ENCODE measurements around the gene ITGA11.

ITGA11 gene

DNA sequence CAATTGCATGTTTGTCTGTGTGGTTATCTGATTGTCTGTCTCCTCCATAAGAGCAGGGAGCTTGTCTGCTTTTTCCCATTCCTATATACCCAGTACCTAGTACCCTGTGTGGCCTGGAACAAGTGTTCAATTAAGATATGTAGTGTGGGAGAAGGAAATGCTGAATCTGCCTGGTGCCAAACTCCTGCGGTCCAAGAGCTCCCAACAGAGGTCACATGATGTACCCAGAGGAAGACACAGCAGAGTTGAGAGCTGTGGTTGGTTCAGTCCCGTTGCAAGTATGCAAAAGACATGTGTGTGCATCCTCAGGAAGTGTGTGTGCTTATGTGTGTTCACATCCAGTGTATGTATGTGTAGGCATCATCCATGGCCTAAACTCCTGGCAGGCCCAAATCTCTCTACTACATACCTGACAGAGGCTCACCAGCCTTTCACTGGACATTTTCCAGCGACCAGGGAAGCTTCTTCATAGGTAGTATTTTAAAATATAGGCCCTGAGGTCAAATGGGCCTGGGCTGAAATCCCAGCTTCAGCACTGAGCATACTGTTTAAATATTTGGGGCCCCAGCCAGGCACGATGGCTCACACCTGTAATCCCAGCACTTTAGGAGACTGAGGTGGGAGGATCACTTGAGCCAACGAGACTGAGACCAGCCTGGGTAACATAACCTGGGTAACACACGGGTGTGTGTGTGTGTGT lies 34.0 kb upstream of the ITGA11 start:
- Mint-ChIP-seq H3K36me3 (no peaks in the 10 kb centered on the region), H3K4me1 (no peaks in the 10 kb centered on the region), H3K27me3 (peaks cover 8 to 16% of the 10 kb centered on the region in 2 donors), H3K9me3 (no peaks in the 10 kb centered on the region), H3K4me3 (no peak overlapping the region), H3K27ac (no peak overlapping the region)
- DNase-seq (no peak), ATAC-seq (replicated peaks) (no peak)

DNA sequence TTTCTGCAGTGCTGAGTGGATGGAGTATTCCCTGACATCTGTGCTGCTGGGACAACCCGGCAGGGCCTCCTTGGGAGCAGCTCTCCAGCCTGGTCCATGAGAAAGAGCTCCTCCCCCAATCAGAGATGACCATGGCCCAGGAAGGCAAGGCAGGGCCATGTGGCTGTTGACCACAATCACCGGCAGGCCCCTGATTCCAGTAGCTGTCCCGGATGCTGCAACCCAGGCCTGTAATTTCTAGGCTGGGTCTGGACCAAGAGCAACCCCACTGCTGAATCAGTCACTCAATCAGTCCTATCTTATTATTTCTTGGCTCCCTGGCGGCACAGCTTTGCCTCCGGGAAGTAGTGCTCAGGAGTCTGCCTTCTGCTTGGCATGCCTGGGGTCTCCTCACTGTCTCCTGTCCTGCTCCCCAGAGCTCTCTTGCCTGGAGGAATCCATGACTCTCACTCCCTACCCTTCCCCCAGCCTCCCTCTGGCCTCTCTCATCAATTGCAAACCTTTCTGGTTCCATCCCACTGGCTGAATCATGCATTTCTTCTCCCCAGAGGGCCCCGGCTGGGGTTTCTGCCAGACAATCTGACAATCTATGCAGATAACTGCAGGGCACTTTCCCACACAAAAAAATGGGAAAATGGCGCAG lies 32.6 kb upstream of the ITGA11 start:
- DNase-seq: no peak
- H3K4me1 Mint-ChIP-seq: no peaks in the 10 kb centered on the region
- no peak for ATAC-seq (replicated peaks)
- H3K36me3 Mint-ChIP-seq: no peaks in the 10 kb centered on the region
- H3K4me3 Mint-ChIP-seq: no peak overlapping the region
- peaks cover 7 to 9% of the 10 kb centered on the region in 2 donors for H3K9me3 Mint-ChIP-seq
- no peak overlapping the region for H3K27ac Mint-ChIP-seq
- peaks cover 18 to 21% of the 10 kb centered on the region in 2 donors for H3K27me3 Mint-ChIP-seq

DNA sequence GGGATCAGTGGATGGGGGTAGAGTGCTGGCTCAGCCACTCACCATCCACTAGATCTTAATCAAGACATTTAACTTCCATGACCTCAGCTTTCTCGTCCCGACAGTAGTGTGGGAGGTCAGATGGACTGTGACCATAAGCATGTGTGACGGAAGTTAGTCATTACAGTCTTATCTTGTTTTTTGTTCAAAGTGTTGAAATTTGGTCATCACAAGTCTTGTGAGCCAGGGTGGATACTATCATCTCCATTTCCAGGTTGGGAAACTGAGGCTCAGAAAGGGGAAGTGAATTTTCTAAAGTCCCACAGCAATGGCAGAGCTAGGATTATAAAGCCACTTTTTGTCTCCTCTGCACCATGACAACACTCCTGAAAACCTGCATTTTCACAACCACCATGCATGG lies 32.0 kb upstream of the ITGA11 start:
- Mint-ChIP-seq H3K36me3 (no peaks in the 10 kb centered on the region), H3K9me3 (peaks cover 9% of the 10 kb centered on the region in 2 donors), H3K27me3 (peaks cover 18 to 21% of the 10 kb centered on the region in 2 donors), H3K4me1 (no peaks in the 10 kb centered on the region), H3K27ac (no peak overlapping the region), H3K4me3 (no peak overlapping the region)
- ATAC-seq (replicated peaks): no peak
- no peak for DNase-seq

DNA sequence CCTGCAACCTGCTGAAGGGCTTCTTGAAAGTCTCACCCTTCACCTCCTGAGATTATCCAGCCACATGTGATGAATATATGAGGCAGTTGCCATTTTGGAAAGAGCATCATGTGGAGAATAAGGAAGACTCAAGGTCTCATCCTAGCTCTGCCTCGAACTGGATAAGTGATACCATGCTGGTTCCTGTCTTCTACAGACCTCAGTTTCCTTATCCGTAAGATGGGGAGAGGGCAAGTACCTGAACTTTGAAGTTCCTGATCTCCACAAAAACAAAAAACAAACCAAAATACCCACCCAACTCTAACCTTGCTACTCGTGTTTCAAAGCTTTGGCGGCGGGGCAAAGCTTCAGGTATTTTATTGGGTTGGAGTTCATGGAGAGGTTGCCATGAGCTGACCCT lies 31.5 kb upstream of the ITGA11 start:
- ATAC-seq (replicated peaks) (no peak), DNase-seq (no peak)
- H3K4me3 Mint-ChIP-seq: no peak overlapping the region
- no peaks in the 10 kb centered on the region for H3K4me1 Mint-ChIP-seq
- H3K36me3 Mint-ChIP-seq: no peaks in the 10 kb centered on the region
- peaks cover 9% of the 10 kb centered on the region in 2 donors for H3K9me3 Mint-ChIP-seq
- peaks cover 18 to 21% of the 10 kb centered on the region in 2 donors for H3K27me3 Mint-ChIP-seq
- H3K27ac Mint-ChIP-seq: no peak overlapping the region

DNA sequence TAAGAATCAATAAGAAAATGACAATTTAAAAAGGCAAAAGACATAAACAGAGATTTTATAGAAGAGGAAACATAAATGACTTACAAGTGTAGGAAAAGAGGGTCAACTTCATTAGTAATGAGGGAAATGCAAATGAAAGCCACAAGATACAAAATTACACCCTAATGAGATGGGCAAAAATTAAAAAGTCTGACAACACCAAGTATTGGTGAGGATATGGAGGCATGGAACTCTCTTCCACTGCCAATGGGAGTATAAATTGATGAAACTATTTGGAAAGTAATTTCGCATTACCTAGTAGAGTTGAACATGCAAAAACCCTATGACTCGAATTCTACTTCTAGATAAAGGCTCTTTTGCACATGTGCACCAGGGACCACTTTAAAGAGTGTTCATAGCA lies 28.2 kb upstream of the ITGA11 start:
- Mint-ChIP-seq H3K4me1 (no peaks in the 10 kb centered on the region), H3K27ac (no peak overlapping the region), H3K9me3 (peaks cover 9% of the 10 kb centered on the region in 2 donors), H3K4me3 (no peak overlapping the region), H3K36me3 (no peaks in the 10 kb centered on the region), H3K27me3 (peaks cover 13 to 18% of the 10 kb centered on the region in 2 donors)
- ATAC-seq (replicated peaks) (no peak), DNase-seq (no peak)

DNA sequence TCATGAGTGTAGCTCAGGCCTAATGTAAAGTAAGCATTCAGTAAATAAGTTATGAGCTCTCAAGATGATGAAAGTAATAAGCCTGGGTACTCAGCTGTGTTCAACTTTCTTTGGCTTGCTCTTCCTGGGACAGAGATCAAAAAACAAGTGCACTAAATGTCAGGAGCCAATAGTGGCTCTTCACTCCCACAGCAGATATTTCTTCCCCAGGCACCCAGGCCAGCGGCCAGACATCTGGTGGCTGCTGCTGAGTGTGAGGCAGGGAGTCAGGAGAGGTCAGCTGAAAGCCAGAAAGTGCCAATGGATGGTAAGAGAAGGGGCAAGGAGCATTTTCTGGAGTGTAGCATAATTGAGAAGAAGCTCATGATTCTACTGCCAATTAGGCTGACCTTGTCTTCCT lies 18.2 kb upstream of the ITGA11 start:
- Mint-ChIP-seq H3K27ac (no peak overlapping the region), H3K36me3 (no peaks in the 10 kb centered on the region), H3K27me3 (peaks cover 36 to 61% of the 10 kb centered on the region in 2 donors), H3K9me3 (peaks cover 0 to 1% of the 10 kb centered on the region in 2 donors), H3K4me3 (no peak overlapping the region), H3K4me1 (no peaks in the 10 kb centered on the region)
- DNase-seq: no peak
- ATAC-seq (replicated peaks): no peak

DNA sequence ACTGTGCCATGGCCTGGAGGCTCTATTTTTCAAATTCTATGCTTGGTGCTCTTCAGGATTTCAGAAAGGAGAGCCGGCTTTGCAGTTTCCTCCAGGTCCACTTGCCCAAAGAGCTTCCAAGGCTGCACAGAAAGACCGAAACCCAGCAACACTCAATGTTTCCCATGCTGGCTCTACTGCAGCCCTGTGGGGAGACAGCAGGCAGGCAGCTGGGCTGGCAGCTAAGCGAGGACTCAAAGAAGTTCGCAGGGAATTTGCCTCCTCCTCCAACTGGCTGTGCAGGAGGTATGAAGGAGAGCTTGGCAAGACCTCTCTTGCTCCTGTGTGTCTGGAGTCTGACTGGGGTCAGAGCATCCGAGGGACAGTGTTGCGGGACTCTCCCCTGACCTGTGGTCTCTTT lies 17.4 kb upstream of the ITGA11 start:
- Mint-ChIP-seq H3K36me3 (no peaks in the 10 kb centered on the region), H3K27me3 (peaks cover 39 to 66% of the 10 kb centered on the region in 2 donors), H3K27ac (no peak overlapping the region), H3K9me3 (peaks cover 0 to 1% of the 10 kb centered on the region in 2 donors), H3K4me3 (no peak overlapping the region), H3K4me1 (no peaks in the 10 kb centered on the region)
- no peak for ATAC-seq (replicated peaks)
- no peak for DNase-seq

DNA sequence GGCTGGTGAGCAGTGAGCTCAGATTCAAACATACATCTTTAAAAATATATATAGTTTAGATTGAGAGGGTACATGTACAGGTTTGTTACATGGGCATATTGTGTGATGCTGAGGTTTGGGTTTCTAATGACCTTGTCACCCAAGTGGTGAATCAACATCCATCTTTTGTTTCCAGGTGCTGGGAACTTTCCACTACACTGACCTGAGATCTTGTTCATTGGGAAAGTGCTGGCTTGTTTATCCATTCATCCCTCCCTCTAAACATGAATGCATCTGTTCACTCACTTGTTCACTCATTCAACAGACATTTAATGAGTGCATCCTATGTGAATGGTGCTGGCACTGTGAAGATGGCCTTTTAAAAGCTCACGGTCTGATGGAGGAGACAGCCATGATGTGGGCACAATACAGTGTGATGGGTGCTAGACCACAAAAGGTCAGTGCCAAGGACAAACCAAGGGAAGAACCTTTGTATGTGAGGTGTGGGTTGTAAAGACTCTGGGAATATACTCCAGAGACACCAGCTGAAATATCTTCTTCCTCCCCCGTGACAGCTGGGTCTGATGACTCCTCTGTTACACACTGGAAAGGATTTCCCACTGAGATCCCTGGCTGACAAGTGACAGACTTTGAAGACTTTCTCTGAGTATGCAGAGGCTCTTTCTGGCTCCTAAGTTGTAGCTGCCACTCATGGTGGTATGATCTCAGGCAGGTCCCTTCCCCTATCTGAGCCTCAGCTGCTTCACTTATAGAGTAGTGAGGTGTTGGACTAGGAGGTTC lies 16.2 kb upstream of the ITGA11 start:
- no peaks in the 10 kb centered on the region for H3K36me3 Mint-ChIP-seq

DNA sequence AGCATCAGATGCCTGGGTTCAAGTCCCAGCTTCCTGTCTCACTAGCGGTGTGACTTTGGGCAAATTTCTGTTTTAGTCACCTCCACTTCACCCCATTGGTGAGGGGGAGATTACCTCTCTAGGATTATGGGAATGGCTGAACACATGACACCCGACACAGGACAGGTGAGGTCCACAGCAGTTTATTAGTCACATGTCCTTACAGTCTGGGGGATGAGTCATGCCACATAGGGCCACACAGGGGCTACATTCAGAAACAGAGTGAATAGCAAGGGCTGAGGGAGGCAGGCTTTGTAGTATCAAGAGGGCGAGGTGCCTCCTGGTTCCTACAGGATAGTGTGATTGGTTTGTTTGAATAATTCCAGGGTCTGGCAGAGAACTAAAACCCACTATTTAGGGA lies 15.2 kb upstream of the ITGA11 start:
- peaks cover 0 to 1% of the 10 kb centered on the region in 2 donors for H3K9me3 Mint-ChIP-seq
- no peak overlapping the region for H3K27ac Mint-ChIP-seq
- no peak overlapping the region for H3K4me3 Mint-ChIP-seq
- no peaks in the 10 kb centered on the region for H3K4me1 Mint-ChIP-seq
- DNase-seq (no peak), ATAC-seq (replicated peaks) (no peak)
- H3K27me3 Mint-ChIP-seq: peaks cover 37 to 53% of the 10 kb centered on the region in 2 donors
- H3K36me3 Mint-ChIP-seq: no peaks in the 10 kb centered on the region

More for the DNA sequence above, 16.2 kb upstream of the ITGA11 start:
- DNase-seq: no peak
- Mint-ChIP-seq H3K9me3 (peaks cover 0 to 1% of the 10 kb centered on the region in 2 donors), H3K27me3 (peaks cover 41 to 62% of the 10 kb centered on the region in 2 donors), H3K27ac (no peak overlapping the region), H3K4me1 (no peaks in the 10 kb centered on the region), H3K4me3 (no peak overlapping the region)
- ATAC-seq (replicated peaks): no peak

DNA sequence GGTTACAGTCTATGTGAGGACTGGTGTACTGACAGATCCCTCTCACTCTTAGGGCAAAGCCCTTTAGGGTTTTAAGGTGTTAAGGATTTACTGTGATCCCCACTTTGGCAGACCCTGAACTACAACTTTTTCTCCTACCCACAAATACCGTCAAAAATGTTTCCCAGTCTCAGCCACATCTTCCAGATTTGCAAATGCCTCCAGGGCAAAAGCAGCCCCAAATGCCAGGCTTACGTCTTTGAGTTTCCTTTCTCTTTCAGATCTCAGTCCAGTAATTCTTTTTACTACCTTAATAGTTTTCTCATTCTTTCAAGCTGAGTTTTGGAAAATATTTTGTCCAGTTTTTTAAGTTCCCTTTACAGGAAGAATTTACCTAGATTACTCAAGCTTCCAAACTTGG lies 13.4 kb upstream of the ITGA11 start:
- DNase-seq: no peak
- Mint-ChIP-seq H3K9me3 (no peaks in the 10 kb centered on the region), H3K27ac (no peak overlapping the region), H3K36me3 (no peaks in the 10 kb centered on the region), H3K27me3 (peaks cover 23 to 53% of the 10 kb centered on the region in 2 donors), H3K4me1 (no peaks in the 10 kb centered on the region), H3K4me3 (no peak overlapping the region)
- ATAC-seq (replicated peaks): no peak

DNA sequence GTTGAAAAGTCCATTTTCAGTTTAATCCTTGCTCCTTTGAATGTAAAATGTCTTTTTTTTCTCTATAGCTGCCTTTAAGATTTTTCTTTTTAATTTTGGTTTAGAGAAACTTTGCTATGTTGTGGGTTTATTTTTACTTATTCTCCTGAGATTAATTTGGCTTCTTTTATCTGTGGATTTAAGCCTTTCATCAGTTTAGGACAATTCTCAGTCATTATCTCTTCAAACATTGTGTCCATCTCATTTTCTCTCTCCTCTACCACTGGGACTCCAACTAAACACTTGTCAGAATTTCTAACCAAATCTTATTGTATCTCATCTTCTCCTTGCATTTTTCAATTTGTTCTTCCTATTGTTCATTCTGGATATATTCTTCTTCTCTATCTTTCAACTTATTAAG lies 12.4 kb upstream of the ITGA11 start:
- H3K27ac Mint-ChIP-seq: no peak overlapping the region
- H3K36me3 Mint-ChIP-seq: no peaks in the 10 kb centered on the region
- ATAC-seq (replicated peaks) (no peak), DNase-seq (no peak)
- H3K4me3 Mint-ChIP-seq: no peak overlapping the region
- H3K27me3 Mint-ChIP-seq: peaks cover 25 to 54% of the 10 kb centered on the region in 2 donors
- no peaks in the 10 kb centered on the region for H3K4me1 Mint-ChIP-seq
- H3K9me3 Mint-ChIP-seq: no peaks in the 10 kb centered on the region

DNA sequence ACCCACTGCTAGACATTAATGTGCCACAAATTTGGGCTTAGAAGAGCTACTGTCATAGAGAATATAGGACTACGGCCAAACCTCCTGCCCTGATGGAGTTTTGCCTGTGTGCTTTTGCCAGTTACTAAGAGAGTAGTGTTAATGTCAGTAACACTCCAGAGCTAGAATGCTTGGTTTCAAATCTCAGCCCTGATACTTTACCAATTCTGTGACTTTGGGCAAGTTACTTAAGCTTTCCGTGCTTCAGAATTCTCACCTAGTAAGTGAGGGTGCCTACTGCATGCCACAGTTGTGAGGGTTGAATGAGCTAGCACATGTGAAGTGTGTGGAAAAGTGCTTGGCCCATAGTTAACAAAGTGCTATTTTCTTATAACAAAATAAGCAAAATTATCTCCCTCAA lies 10.9 kb upstream of the ITGA11 start:
- Mint-ChIP-seq H3K9me3 (no peaks in the 10 kb centered on the region), H3K27me3 (peaks cover 39 to 62% of the 10 kb centered on the region in 2 donors), H3K4me3 (no peak overlapping the region), H3K27ac (no peak overlapping the region), H3K4me1 (no peaks in the 10 kb centered on the region), H3K36me3 (no peaks in the 10 kb centered on the region)
- ATAC-seq (replicated peaks) (no peak), DNase-seq (no peak)

DNA sequence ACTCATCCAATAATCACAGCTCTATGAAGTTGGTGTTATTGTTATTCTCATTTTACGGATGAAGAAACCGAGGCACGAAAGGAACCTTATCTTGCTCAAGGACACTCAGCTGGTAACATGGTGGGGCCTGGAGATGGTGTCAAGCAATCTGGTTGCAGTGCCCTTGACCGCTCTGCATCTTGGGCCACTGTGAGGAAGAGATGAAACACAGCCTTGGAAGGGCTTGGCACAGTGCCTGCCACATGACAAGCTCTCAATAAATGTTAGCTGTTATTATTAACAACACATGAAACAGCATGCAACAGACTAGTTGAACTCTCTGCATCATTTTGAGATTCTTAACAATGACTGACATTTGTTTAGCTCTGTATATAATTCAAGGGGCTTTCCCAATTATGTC lies 10.1 kb upstream of the ITGA11 start:
- Mint-ChIP-seq H3K4me3 (no peak overlapping the region), H3K27ac (no peak overlapping the region), H3K4me1 (no peaks in the 10 kb centered on the region), H3K9me3 (no peaks in the 10 kb centered on the region), H3K36me3 (no peaks in the 10 kb centered on the region), H3K27me3 (peaks cover 39 to 63% of the 10 kb centered on the region in 2 donors)
- ATAC-seq (replicated peaks) (no peak), DNase-seq (no peak)

DNA sequence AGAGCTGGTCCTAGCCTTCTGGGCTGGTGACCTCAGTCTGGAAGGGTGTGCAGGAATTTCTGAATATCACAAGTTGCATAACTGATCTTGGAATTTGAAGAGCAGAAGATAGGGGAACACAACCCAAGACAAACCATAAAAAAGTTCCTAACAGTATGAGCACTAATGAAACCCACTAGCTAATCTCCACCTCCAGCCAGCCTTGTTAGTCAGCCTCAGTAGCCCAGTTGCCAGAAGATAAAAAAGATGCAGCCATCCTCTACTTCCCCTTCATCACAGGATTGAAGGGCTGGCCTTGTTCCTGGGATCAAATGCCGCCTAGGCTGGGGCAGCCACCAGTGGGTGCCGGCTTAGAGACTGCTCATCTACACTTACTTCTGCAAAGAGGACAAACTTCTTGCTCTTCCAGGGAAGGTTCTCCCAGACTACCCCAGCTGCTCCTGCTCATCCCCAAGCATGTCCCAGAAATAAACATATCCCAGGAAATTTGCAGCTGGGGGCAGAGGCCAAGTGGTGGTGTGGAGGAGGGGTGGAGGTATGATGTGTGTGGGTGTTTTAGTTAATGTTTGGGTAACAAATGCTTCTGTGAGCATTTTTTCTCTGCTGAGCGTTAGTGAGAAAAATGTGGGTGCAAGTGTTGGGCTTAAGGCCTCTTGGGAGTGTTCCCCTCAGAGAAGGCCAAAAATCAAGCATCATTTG lies 9.2 kb upstream of the ITGA11 start:
- Mint-ChIP-seq H3K4me1 (no peaks in the 10 kb centered on the region), H3K27me3 (peaks cover 40 to 65% of the 10 kb centered on the region in 2 donors), H3K9me3 (no peaks in the 10 kb centered on the region), H3K36me3 (no peaks in the 10 kb centered on the region), H3K4me3 (no peak overlapping the region), H3K27ac (no peak overlapping the region)
- DNase-seq (no peak), ATAC-seq (replicated peaks) (no peak)
